Tongue (tissue), 2 donors: ENCODE measurements around the gene DMAP1. TPM values are rescaled to one million over a fixed set of nuclear protein-coding genes. Genes with fewer than 3 reads are reported as not detected.
A peak's percentile ranks its signal among the peaks of the same experiment; 100 is the strongest.

Source experiments
- DNase-seq: peaks from one replicate; pipeline ENCODE4 v3.0.0-alpha.2; 2015
- total RNA-seq: library from RNA; depleted of rRNA; stranded (reverse); fragments of >200 nt; gene quantifications from one replicate; pipeline ENCODE4 v1.2.3, GENCODE V29; 2014

The DMAP1 gene
- total RNA-seq, 1 donor from 2014 or later = 35.6 TPM

DNA sequence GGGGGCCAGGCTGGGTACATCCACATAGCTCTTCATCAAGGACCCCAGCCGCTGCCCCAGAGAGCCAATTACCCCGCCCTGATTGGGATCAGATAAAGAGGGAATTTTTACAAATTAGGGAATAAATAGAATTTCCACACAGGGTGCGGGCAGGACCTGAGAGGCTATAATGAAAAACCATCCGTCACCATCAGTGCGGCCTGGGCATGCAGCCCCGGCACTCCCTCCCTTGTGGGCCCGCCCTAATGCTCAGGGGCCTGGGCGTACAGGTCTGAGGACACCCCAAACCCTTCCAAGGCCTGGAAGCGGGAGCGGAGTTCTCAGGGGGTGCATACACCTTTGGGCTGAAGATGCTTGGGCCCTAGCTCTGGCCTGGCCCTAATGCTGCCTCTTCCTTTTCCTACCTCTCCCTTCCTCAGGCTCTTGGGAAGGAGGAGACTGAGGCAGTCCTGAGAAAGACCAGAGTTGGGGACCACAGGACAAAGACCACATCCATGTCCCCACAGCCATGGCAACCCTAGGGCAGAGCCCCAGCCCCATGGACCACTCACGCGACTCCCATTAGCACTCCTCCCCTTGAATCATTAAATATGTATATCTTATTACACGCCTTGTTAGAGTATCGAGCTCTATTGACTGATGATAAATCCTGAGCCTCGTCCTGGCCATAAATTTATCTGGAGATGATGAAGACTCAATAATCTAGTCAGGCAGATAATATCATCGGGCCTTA is 16.3 kb downstream of the DMAP1 start:
- no peak for DNase-seq

DNA sequence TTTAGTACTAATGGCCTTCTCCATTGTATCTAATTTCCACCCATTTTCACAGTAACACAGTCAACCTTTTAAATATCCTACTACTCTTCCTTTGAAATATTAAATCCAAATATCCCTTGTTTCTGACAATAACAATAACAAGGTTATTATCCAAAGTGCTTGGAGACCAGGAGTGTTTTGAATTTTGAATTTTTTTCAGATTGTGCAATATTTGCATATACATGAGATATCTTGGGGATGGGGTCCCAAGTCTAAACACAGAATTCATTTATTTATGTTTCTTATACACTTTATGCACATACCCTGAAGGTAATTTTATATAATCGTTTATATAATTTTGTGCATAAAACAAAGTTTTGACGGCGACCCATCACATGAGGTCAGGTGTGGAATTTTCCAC is 17.5 kb downstream of the DMAP1 start:
- no peak for DNase-seq

DNA sequence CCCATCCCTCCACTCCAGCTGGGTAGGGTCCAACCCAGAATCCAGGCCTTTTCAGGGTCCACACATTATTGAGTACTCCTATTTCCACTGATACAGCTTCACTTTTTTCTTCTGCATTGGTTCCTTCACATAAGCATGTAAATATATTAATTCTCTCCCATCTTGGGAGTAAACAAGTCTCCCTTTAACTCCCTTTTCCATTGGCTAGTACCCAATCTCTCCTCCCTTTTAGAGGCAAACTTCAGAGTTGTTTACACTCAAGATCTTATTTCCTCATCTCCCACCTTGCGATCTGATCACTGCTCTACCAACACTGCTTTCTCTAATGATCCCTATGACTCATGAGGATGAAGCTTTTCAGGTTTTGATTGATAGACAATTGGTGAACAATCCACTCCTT is 20.3 kb downstream of the DMAP1 start:
- DNase-seq = no peak

- no peak for DNase-seq
Measured at GRCh38 chr1:44235808-44236207, 22.5 kb downstream of the DMAP1 start.

DNA sequence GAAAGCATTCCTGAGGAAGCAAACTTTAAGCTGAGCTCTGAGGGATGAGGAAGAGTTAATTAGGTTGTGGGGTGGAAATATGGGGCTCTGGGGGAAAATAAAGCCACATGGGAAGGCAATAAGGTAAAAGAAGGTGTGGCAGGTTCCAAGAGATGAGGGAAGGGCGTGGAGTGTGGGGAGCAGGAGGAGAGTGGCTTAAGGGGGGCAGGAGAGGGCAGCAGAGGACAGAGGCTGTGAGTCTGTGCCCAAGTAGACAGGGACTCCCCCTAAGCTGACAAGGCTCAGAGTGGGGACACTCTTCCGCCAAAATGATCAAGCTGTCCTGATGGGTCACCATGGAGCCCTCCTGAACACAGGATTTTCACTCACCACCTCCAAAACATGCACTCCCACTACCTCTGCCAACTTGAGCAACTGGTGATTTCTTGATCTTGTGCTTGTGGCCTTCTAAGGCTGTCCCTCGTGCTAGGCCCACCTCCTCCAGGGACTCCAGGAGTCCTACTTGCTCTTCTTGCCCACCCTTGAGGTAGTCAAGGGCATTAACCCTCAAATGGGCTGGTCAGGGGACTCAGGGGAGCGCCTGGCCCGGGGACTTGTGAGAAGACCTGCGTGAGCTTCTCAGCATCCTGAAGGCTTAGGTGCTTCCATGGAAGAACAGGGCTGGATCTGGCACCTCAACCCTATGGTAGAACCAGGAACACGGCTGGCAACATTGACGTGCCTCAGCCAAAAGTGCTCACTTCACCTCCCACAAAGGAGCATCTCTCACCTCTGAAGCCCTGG is 23.4 kb downstream of the DMAP1 start:
- DNase-seq = no peak

DNA sequence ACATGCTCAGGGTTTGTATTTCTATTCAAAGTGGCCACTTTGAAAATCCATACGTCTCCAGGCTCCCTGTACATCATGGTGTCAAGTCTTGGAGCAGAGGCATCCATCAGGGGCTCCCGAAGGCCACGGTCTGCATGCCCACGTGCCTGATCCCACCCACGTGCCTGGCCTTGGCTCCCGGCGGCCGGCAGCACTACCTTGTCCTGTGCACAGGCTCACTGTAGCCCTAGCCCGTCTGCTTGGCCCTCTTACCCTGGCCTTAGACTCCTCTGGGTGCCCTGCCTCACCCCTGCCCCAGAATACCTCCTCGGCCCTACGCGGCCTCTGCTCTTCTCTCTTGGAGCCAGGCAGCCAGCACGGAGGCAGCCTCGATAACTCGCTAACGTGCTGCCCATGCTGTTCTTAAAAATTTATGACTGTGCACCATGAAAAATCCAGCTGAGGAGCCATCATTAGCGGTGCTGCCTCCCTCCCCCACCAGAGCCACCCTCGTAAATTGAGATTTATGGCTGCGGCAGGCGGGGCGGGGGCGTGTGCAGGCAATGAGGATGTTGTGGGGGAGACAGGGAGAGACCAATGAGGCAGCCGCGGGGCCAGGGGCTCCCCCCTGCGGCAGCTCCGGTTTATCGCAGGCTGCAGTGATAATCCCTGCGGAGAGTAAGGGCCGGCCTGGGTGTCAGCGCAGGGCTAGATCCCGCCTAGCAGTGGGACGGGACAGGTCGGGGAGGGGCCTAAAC is 24.6 kb downstream of the DMAP1 start:
- DNase-seq = peak; percentile 61

GRCh38 chr1:44238660-44239059 is 25.4 kb downstream of the DMAP1 start:
- no peak for DNase-seq

- DNase-seq = peak; percentile 63
Measured at GRCh38 chr1:44239331-44239960, 26.2 kb downstream of the DMAP1 start.

- DNase-seq = peak; percentile 71
Measured at GRCh38 chr1:44239961-44240371, 26.7 kb downstream of the DMAP1 start.

GRCh38 chr1:44240802-44241671 is 27.8 kb downstream of the DMAP1 start:
- DNase-seq = no peak

DNA sequence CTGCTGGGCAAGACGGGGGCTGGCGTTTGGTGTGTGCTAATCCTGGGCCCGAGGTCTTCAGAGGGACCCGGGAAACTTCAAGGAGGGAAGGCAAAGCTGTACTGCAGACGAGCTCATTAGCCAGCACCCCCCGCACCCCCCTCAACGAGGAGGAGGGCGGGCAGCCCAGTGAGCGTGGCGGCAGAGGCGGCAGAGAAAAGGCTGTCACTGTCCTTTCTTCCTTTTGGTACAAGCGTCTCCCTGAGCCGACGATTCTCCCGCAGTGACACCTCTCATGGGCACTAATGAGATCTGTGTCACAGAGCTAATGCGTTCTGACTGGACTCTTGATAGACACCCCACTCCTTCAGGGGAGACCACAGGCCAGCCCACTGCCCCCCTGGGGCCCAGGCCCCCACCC is 29.5 kb downstream of the DMAP1 start:
- no peak for DNase-seq

DNA sequence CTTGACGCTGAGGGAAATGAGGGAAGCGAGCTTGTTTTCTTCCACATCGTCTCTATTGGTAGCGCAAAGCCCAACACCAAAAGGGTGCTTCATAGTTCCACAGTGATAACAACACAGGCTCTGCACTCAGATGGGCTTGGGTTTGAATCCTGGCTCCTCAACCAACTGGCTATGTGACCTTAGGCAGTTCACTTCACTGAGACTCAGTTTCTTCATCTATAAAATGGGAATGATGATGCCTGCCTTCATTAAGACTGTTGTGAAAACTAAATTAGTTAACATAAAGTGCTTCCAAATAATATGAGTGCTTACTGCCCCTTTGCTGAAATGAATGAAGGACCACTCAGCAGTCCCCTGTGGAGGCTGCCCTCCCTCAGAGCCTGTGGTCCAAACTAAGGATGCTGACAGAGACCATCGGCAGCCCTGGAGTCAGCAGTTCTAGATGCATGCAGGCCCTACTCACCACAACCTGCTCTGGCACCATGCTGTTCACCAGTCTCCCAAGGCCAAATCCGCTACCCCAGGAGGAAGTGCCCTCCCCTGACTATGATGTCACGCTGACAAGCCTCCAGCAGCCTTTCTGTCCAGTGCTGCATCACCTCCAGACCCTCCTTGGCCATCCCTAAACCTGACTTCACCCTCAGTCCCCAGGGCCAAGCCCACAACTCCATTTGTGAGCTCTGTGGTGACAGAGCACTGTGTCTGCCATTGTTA is 30.7 kb downstream of the DMAP1 start:
- DNase-seq = no peak

- DNase-seq = no peak
Measured at GRCh38 chr1:44244986-44245385, 31.7 kb downstream of the DMAP1 start.

DNA sequence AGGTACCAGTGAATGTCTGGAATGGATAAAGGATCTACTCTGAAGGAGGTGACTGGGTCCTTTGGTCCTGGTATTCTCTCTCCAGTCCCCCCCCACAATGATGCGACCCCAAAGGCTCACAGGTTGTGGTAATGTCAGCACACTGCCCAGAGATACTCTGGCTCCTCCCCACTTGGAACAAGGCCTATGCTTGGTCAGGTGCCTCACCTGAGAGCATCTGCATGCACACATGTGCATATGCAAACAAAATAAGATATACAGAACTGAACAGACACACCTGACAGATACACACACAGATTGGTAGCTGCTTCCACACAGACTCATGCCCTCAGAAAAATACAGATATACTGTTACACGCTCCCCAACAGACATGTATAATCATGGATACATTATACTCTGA is 33.5 kb downstream of the DMAP1 start:
- DNase-seq = no peak

- DNase-seq = peak; percentile 46
Measured at GRCh38 chr1:44249543-44249942, 36.3 kb downstream of the DMAP1 start.

- DNase-seq = no peak
Measured at GRCh38 chr1:44250068-44250781, 37.0 kb downstream of the DMAP1 start.

GRCh38 chr1:44251486-44251885 is 38.2 kb downstream of the DMAP1 start:
- DNase-seq = no peak

GRCh38 chr1:44251989-44252671 is 38.9 kb downstream of the DMAP1 start:
- peak; percentile 33 for DNase-seq

- DNase-seq = no peak
Measured at GRCh38 chr1:44254392-44254910, 41.2 kb downstream of the DMAP1 start.
